GM18526 (cell line): ENCODE results near the gene B9D1.

ENCODE experiments used
- POLR2A ChIP-seq: IDR thresholded peaks from 3 replicates; pipeline ENCODE4 v1.6.1; 2011; ENCODE audit not compliant: insufficient read length; ENCODE audit errors: extremely low read depth

B9D1 gene

GRCh38 chr17:19362277-19363113, at the start of gene B9D1:
TSS of gene B9D1 (minus strand) at chr17:19362723. CDS start at chr17:19362569, 154 bp downstream.
- TF ChIP-seq POLR2A: peak; percentile 18

- TF ChIP-seq POLR2A: no peak
Measured at GRCh38 chr17:19411631-19412030, 49.1 kb upstream of the B9D1 start.

GRCh38 chr17:19410875-19411620, 48.5 kb upstream of the B9D1 start, which contains the start of gene RNF112:
TSS of gene RNF112 (plus strand) at chr17:19411232. CDS start at chr17:19411409, 177 bp downstream.
- no peak for TF ChIP-seq POLR2A

GRCh38 chr17:19410091-19410490, 47.6 kb upstream of the B9D1 start:
- TF ChIP-seq POLR2A: no peak

GRCh38 chr17:19409509-19409908, 47.0 kb upstream of the B9D1 start:
- TF ChIP-seq POLR2A: no peak

- no peak for TF ChIP-seq POLR2A
Measured at GRCh38 chr17:19409066-19409465, 46.5 kb upstream of the B9D1 start.

- TF ChIP-seq POLR2A: no peak
Measured at GRCh38 chr17:19408346-19408710, 45.8 kb upstream of the B9D1 start.

GRCh38 chr17:19407601-19408345, 45.2 kb upstream of the B9D1 start:
- no peak for TF ChIP-seq POLR2A

- TF ChIP-seq POLR2A: no peak
Measured at GRCh38 chr17:19405114-19405513, 42.6 kb upstream of the B9D1 start.

GRCh38 chr17:19404264-19404663, 41.7 kb upstream of the B9D1 start:
- no peak for TF ChIP-seq POLR2A

GRCh38 chr17:19403021-19403420, 40.5 kb upstream of the B9D1 start:
- TF ChIP-seq POLR2A: no peak

GRCh38 chr17:19402171-19402570, 39.6 kb upstream of the B9D1 start:
- no peak for TF ChIP-seq POLR2A

- no peak for TF ChIP-seq POLR2A
Measured at GRCh38 chr17:19401321-19402010, 38.9 kb upstream of the B9D1 start.

- no peak for TF ChIP-seq POLR2A
Measured at GRCh38 chr17:19399750-19400450, 37.4 kb upstream of the B9D1 start.
